ENCODE results near the gene METRN.

METRN gene

GRCh38 chr16:718922-719321 lies 4.0 kb downstream of the METRN start:
- Histone ChIP-seq H3K4me3 (ENCODE audit: insufficient read depth, low read depth, low read length, poor library complexity, severe bottlenecking) (no peak overlapping the region), H3K9me3 (ENCODE audit: control insufficient read depth, low read length) (no peaks in the 10 kb centered on the region), H3K27ac (ENCODE audit: insufficient read depth, low read length, poor library complexity, severe bottlenecking) (no peak overlapping the region), H3K4me1 (ENCODE audit: control insufficient read depth, insufficient read depth, low read length, poor library complexity, severe bottlenecking) (peaks cover 33% of the 10 kb centered on the region), H3K36me3 (ENCODE audit: control insufficient read depth, insufficient read depth, low read length) (no peaks in the 10 kb centered on the region), H3K27me3 (replicated peaks; ENCODE audit: control insufficient read depth, insufficient read depth, low read length, poor library complexity, severe bottlenecking) (no peaks in the 10 kb centered on the region)
- no peak for DNase-seq

DNA sequence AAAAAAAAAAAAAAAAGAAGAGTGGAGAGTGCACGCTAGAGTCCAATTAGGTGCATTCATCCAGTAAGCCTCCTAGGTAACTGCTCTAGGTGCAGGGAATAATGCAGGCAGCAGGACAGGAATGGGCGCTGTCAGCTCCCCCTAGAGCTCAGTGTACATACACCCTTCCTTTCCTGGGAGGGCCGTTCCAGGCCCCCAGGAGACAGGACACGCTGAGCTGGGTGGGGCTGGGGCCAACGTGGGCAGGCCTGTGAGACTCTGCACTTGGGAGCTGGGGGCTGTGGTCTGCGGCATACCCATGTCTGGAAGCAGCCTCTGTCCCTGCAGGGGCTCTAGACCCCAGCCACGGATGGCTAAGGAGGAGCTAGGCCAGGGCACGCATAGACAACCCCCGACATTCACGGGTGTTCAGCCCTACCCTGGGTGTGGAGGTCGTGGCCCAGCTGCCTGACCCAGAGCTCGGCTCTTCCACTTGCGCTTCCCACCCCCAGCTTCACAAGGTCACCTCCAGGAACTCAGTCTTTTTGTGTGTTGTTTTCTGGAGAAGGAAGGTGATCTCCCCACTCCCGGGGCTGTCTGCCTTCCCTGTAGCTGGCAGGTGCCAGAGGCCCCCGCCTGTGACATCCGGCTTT lies 5.0 kb downstream of the METRN start:
- no peaks in the 10 kb centered on the region for H3K27me3 ChIP-seq (replicated peaks; ENCODE audit: control insufficient read depth, insufficient read depth, low read length, poor library complexity, severe bottlenecking)
- DNase-seq: no peak
- peaks cover 29% of the 10 kb centered on the region for H3K4me1 ChIP-seq (ENCODE audit: control insufficient read depth, insufficient read depth, low read length, poor library complexity, severe bottlenecking)
- peak overlapping the region; percentile 56 for H3K4me3 ChIP-seq (ENCODE audit: insufficient read depth, low read depth, low read length, poor library complexity, severe bottlenecking)
- peak overlapping the region; percentile 51 for H3K27ac ChIP-seq (ENCODE audit: insufficient read depth, low read length, poor library complexity, severe bottlenecking)
- H3K9me3 ChIP-seq (ENCODE audit: control insufficient read depth, low read length): no peaks in the 10 kb centered on the region
- no peaks in the 10 kb centered on the region for H3K36me3 ChIP-seq (ENCODE audit: control insufficient read depth, insufficient read depth, low read length)

- Histone ChIP-seq H3K4me3 (ENCODE audit: insufficient read depth, low read depth, low read length, poor library complexity, severe bottlenecking) (peak overlapping the region; percentile 56), H3K27me3 (replicated peaks; ENCODE audit: control insufficient read depth, insufficient read depth, low read length, poor library complexity, severe bottlenecking) (no peaks in the 10 kb centered on the region), H3K27ac (ENCODE audit: insufficient read depth, low read length, poor library complexity, severe bottlenecking) (peak overlapping the region; percentile 51), H3K4me1 (ENCODE audit: control insufficient read depth, insufficient read depth, low read length, poor library complexity, severe bottlenecking) (peaks cover 27% of the 10 kb centered on the region), H3K36me3 (ENCODE audit: control insufficient read depth, insufficient read depth, low read length) (no peaks in the 10 kb centered on the region), H3K9me3 (ENCODE audit: control insufficient read depth, low read length) (no peaks in the 10 kb centered on the region)
- DNase-seq: no peak
These were observed 5.6 kb downstream of the METRN start for GRCh38 chr16:720447-720989.

DNA sequence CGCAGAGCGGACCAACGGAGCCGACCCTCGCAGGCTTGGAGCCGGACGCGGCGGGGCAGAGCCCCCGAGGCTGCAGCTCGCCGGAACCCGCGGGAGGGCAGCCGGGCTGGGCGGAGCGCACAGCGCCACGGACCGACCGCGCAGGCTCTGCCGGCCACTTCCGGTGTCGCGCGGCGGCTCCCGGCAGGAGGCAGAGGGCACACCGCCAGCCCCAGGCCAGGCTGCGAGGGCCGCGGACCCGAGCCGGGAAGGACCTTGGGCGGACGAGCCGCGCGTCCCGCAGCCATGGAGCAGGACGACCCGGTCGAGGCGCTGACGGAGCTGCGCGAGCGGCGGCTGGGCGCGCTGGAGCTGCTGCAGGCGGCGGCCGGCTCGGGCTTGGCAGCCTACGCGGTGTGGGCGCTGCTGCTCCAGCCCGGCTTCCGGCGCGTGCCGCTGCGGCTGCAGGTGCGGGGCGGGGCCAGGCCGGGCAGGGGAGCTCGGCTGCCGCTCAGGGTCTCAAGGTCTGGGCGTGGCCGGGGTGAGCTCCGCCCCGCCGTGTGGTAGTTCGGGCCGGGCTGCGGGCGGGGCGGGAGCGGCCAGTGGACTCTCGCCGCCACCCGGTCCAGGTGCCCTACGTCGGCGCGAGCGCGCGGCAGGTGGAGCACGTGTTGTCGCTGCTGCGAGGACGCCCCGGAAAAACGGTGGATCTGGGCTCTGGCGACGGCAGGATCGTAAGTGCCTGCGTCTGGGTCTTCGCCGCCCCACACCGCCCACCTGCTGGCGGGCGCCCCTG lies 6.3 kb downstream of the METRN start, which contains the start of gene ANTKMT:
Gene ANTKMT, plus strand, starts transcription at position 157 of the 775 bp plus-strand sequence. Its CDS starts 129 bp downstream, at position 286.
- Histone ChIP-seq H3K27ac (ENCODE audit: insufficient read depth, low read length, poor library complexity, severe bottlenecking) (peak within 1 kb of the TSS; percentile 51), H3K27me3 (replicated peaks; ENCODE audit: control insufficient read depth, insufficient read depth, low read length, poor library complexity, severe bottlenecking) (no peaks in the 10 kb centered on the region), H3K4me3 (ENCODE audit: insufficient read depth, low read depth, low read length, poor library complexity, severe bottlenecking) (peak within 1 kb of the TSS; percentile 56), H3K9me3 (ENCODE audit: control insufficient read depth, low read length) (no peaks in the 10 kb centered on the region), H3K4me1 (ENCODE audit: control insufficient read depth, insufficient read depth, low read length, poor library complexity, severe bottlenecking) (peaks cover 22% of the 10 kb centered on the region), H3K36me3 (ENCODE audit: control insufficient read depth, insufficient read depth, low read length) (no peaks in the 10 kb centered on the region)
- peak; percentile 56 to 67 (median 58) for DNase-seq

DNA sequence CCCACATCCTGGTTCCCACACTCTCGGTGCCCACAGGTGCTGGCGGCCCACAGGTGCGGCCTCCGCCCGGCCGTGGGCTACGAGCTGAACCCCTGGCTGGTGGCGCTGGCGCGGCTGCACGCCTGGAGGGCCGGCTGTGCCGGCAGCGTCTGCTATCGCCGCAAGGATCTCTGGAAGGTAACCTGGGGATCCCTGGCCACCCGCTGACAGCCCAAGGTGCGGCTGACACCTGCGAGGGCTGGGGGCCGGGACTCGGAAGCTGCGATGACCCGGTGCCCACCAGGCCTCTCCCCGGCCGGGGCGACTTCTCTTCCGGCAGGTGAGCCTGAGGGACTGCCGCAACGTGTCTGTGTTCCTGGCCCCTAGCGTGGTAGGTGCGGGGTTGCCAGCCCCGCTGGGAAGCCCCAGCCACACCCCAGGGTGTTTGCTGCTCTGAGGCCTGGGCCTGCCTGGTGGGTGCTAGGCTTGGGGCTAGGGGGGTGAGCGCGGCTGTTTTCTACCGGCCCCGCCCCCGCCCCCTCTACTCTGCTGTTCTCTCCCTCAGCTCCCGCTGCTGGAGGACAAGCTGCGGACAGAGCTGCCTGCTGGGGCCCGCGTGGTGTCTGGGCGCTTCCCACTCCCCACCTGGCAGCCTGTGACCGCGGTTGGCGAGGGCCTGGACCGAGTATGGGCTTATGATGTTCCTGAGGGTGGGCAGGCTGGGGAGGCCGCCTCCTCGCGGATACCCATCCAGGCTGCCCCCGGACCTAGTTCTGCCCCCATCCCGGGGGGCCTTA lies 7.0 kb downstream of the METRN start:
- Histone ChIP-seq H3K27me3 (replicated peaks; ENCODE audit: control insufficient read depth, insufficient read depth, low read length, poor library complexity, severe bottlenecking) (no peaks in the 10 kb centered on the region), H3K4me3 (ENCODE audit: insufficient read depth, low read depth, low read length, poor library complexity, severe bottlenecking) (no peak overlapping the region), H3K9me3 (ENCODE audit: control insufficient read depth, low read length) (no peaks in the 10 kb centered on the region), H3K36me3 (ENCODE audit: control insufficient read depth, insufficient read depth, low read length) (no peaks in the 10 kb centered on the region), H3K4me1 (ENCODE audit: control insufficient read depth, insufficient read depth, low read length, poor library complexity, severe bottlenecking) (peaks cover 27% of the 10 kb centered on the region), H3K27ac (ENCODE audit: insufficient read depth, low read length, poor library complexity, severe bottlenecking) (peak overlapping the region; percentile 37)
- DNase-seq: no peak

GRCh38 chr16:722835-723633 lies 8.1 kb downstream of the METRN start:
- Histone ChIP-seq H3K4me3 (ENCODE audit: insufficient read depth, low read depth, low read length, poor library complexity, severe bottlenecking) (no peak overlapping the region), H3K9me3 (ENCODE audit: control insufficient read depth, low read length) (no peaks in the 10 kb centered on the region), H3K36me3 (ENCODE audit: control insufficient read depth, insufficient read depth, low read length) (no peaks in the 10 kb centered on the region), H3K27ac (ENCODE audit: insufficient read depth, low read length, poor library complexity, severe bottlenecking) (no peak overlapping the region), H3K27me3 (replicated peaks; ENCODE audit: control insufficient read depth, insufficient read depth, low read length, poor library complexity, severe bottlenecking) (no peaks in the 10 kb centered on the region), H3K4me1 (ENCODE audit: control insufficient read depth, insufficient read depth, low read length, poor library complexity, severe bottlenecking) (peaks cover 36% of the 10 kb centered on the region)
- DNase-seq: no peak

- peaks cover 39% of the 10 kb centered on the region for H3K4me1 ChIP-seq (ENCODE audit: control insufficient read depth, insufficient read depth, low read length, poor library complexity, severe bottlenecking)
- H3K27me3 ChIP-seq (replicated peaks; ENCODE audit: control insufficient read depth, insufficient read depth, low read length, poor library complexity, severe bottlenecking): no peaks in the 10 kb centered on the region
- H3K36me3 ChIP-seq (ENCODE audit: control insufficient read depth, insufficient read depth, low read length): no peaks in the 10 kb centered on the region
- DNase-seq: no peak
- H3K27ac ChIP-seq (ENCODE audit: insufficient read depth, low read length, poor library complexity, severe bottlenecking): no peak overlapping the region
- H3K9me3 ChIP-seq (ENCODE audit: control insufficient read depth, low read length): no peaks in the 10 kb centered on the region
- no peak overlapping the region for H3K4me3 ChIP-seq (ENCODE audit: insufficient read depth, low read depth, low read length, poor library complexity, severe bottlenecking)
These were observed 8.8 kb downstream of the METRN start for GRCh38 chr16:723695-724094.

GRCh38 chr16:724188-725040 lies 9.5 kb downstream of the METRN start:
- no peaks in the 10 kb centered on the region for H3K27me3 ChIP-seq (replicated peaks; ENCODE audit: control insufficient read depth, insufficient read depth, low read length, poor library complexity, severe bottlenecking)
- H3K27ac ChIP-seq (ENCODE audit: insufficient read depth, low read length, poor library complexity, severe bottlenecking): no peak overlapping the region
- H3K9me3 ChIP-seq (ENCODE audit: control insufficient read depth, low read length): no peaks in the 10 kb centered on the region
- no peak overlapping the region for H3K4me3 ChIP-seq (ENCODE audit: insufficient read depth, low read depth, low read length, poor library complexity, severe bottlenecking)
- H3K4me1 ChIP-seq (ENCODE audit: control insufficient read depth, insufficient read depth, low read length, poor library complexity, severe bottlenecking): peaks cover 39% of the 10 kb centered on the region
- H3K36me3 ChIP-seq (ENCODE audit: control insufficient read depth, insufficient read depth, low read length): no peaks in the 10 kb centered on the region
- DNase-seq: no peak

DNA sequence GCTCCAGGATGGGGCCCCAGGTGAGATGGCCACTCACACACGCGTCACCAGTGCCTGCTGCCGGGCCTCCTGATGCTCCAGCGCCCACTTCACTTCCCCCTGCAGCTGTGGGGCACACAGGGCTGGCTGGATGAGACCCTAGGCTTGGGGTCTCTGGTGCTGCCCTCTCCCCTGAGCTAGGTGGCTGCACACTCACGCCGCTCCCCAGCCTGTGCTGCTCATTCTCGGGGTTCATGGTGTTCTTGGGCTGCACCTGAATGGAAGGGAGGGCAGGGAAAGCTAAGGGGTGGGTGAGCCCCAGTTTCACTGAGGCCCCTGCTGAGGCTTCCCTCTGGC lies 10.1 kb downstream of the METRN start:
- Histone ChIP-seq H3K27ac (ENCODE audit: insufficient read depth, low read length, poor library complexity, severe bottlenecking) (no peak overlapping the region), H3K4me1 (ENCODE audit: control insufficient read depth, insufficient read depth, low read length, poor library complexity, severe bottlenecking) (peaks cover 37% of the 10 kb centered on the region), H3K36me3 (ENCODE audit: control insufficient read depth, insufficient read depth, low read length) (no peaks in the 10 kb centered on the region), H3K27me3 (replicated peaks; ENCODE audit: control insufficient read depth, insufficient read depth, low read length, poor library complexity, severe bottlenecking) (no peaks in the 10 kb centered on the region), H3K4me3 (ENCODE audit: insufficient read depth, low read depth, low read length, poor library complexity, severe bottlenecking) (no peak overlapping the region), H3K9me3 (ENCODE audit: control insufficient read depth, low read length) (no peaks in the 10 kb centered on the region)
- no peak for DNase-seq

All from effector memory CD4-positive, alpha-beta T cell (primary cell).